ENCODE data around the gene HOXA9. TPM values are rescaled to one million over a fixed set of nuclear protein-coding genes. Genes with fewer than 3 reads are reported as not detected.

The HOXA9 gene
- total RNA-seq, 1 donor from 2014 or later = not detected

- Histone ChIP-seq H3K27me3 (ENCODE audit: control insufficient read depth, insufficient read depth, low read length) (peaks cover 69% of the 10 kb centered on the region), H3K36me3 (ENCODE audit: control insufficient read depth, insufficient read depth, low read length) (no peaks in the 10 kb centered on the region), H3K4me3 (ENCODE audit: low read depth, low read length) (no peak overlapping the region)
- TF ChIP-seq CTCF (IDR thresholded peaks at IDR 0.05; ENCODE audit: insufficient read depth, low read length, severe bottlenecking) = no peak
- FAIRE-seq (no peak), DNase-seq (ENCODE audit: low read depth) (no peak)
These were observed 13.7 kb upstream of the HOXA9 start for GRCh38 chr7:27179030-27179429.

- no peak for TF ChIP-seq CTCF (IDR thresholded peaks at IDR 0.05; ENCODE audit: insufficient read depth, low read length, severe bottlenecking)
- H3K36me3 ChIP-seq (ENCODE audit: control insufficient read depth, insufficient read depth, low read length) = no peaks in the 10 kb centered on the region
- DNase-seq (ENCODE audit: low read depth) = no peak
- H3K4me3 ChIP-seq (ENCODE audit: low read depth, low read length) = no peak overlapping the region
- FAIRE-seq = no peak
- H3K27me3 ChIP-seq (ENCODE audit: control insufficient read depth, insufficient read depth, low read length) = peaks cover 64% of the 10 kb centered on the region
These were observed 13.0 kb upstream of the HOXA9 start for GRCh38 chr7:27178366-27178765.

DNA sequence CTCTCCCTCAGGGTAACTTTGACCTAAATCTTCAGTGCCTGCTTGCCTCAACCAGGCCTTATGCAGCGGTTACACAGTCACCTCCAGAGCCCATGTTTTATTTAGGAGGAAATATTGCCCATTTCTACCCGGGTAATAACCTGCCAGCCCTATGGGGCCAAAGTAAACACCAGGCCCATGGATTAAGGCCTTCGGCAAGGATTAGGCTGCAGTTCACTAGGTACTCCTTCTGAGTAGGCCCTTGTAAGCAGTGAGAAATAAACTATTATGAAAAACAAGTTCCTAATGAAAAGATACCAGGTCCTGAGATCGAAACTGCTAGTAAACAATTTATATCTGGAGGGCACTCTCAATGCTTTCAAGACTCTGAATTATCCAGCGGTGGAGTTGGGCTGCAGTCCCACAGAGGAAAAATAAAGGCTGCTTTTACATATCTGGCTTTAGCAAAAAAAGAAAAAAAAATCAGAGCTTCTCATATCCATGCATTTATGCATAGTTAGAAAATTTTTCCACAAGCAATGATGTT lies 12.5 kb upstream of the HOXA9 start:
- DNase-seq (ENCODE audit: low read depth) (no peak), FAIRE-seq (no peak)
- Histone ChIP-seq H3K4me3 (ENCODE audit: low read depth, low read length) (no peak overlapping the region), H3K27me3 (ENCODE audit: control insufficient read depth, insufficient read depth, low read length) (peaks cover 63% of the 10 kb centered on the region), H3K36me3 (ENCODE audit: control insufficient read depth, insufficient read depth, low read length) (no peaks in the 10 kb centered on the region)
- TF ChIP-seq CTCF (IDR thresholded peaks at IDR 0.05; ENCODE audit: insufficient read depth, low read length, severe bottlenecking) = no peak

- FAIRE-seq (no peak), DNase-seq (ENCODE audit: low read depth) (no peak)
- Histone ChIP-seq H3K36me3 (ENCODE audit: control insufficient read depth, insufficient read depth, low read length) (no peaks in the 10 kb centered on the region), H3K27me3 (ENCODE audit: control insufficient read depth, insufficient read depth, low read length) (peaks cover 63% of the 10 kb centered on the region), H3K4me3 (ENCODE audit: low read depth, low read length) (no peak overlapping the region)
- TF ChIP-seq CTCF (IDR thresholded peaks at IDR 0.05; ENCODE audit: insufficient read depth, low read length, severe bottlenecking) = no peak
These were observed 11.8 kb upstream of the HOXA9 start for GRCh38 chr7:27176962-27177794.

DNA sequence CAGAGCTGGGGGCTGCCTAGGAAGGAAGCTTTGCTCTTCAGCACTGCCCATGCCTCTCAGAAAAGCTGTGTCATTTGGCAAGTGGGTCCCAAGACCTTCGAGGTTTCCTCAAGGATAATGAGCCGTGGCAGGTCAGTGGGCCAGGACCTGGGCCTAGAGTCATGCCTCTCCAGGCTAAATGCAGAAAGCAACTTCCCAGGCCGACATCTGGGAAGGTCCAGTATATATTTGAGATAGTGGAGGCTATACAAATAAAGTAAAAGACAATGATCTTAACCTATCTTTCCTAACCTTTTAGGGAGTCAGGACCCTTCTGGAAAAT lies 11.1 kb upstream of the HOXA9 start:
- TF ChIP-seq CTCF (IDR thresholded peaks at IDR 0.05; ENCODE audit: insufficient read depth, low read length, severe bottlenecking) = no peak
- no peak for FAIRE-seq
- no peaks in the 10 kb centered on the region for H3K36me3 ChIP-seq (ENCODE audit: control insufficient read depth, insufficient read depth, low read length)
- peaks cover 68% of the 10 kb centered on the region for H3K27me3 ChIP-seq (ENCODE audit: control insufficient read depth, insufficient read depth, low read length)
- DNase-seq (ENCODE audit: low read depth) = no peak
- H3K4me3 ChIP-seq (ENCODE audit: low read depth, low read length) = no peak overlapping the region

Data from bronchial epithelial cell (primary cell).